NCI-H510A treated with DMSO at 0.1 percent for 48 hours (cell line): ENCODE results near the gene FKBP8.
"Not testable (repeated sequence)": the region's sequence is repeated elsewhere in the genome, so short reads cannot be mapped to it uniquely, and the experiment has no call there.

ENCODE experiments used
- DNase-seq: peaks from one replicate; lab custom pipeline; 2025; lab: John Stamatoyannopoulos, UW

FKBP8 gene

GRCh38 chr19:18558604-18559003 lies 15.2 kb upstream of the FKBP8 start:
- DNase-seq: no peak

DNA sequence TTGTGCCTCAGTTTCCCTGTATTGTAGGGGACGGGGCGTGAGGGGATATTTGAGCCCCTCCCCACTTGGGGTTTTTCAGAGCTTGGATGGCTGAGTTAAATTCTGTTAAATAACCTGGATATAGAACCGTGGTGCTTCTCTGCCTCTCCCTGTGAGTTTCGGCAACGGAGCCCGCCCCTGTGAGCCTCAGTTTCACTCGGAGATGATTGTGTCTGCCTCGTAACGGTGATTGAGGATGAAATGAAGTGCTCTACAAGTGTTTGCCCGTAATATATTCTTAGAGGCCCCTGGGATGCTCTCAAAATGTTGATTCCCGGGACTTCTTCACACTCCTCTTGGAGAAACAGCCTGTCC lies 14.8 kb upstream of the FKBP8 start:
- DNase-seq: peak; percentile 8

GRCh38 chr19:18557411-18558201 lies 14.2 kb upstream of the FKBP8 start, which contains the start of gene KXD1:
KXD1 (plus strand) TSS chr19:18557870; CDS start chr19:18562057, 4,187 bp downstream.
- peak; percentile 90 for DNase-seq

GRCh38 chr19:18551631-18552030 lies 8.3 kb upstream of the FKBP8 start:
- no peak for DNase-seq

- DNase-seq: peak; percentile 64
These were observed 572 bp upstream of the FKBP8 start for GRCh38 chr19:18543814-18544475.

GRCh38 chr19:18541992-18542940 lies 1.1 kb downstream of the FKBP8 start:
- no peak for DNase-seq

DNA sequence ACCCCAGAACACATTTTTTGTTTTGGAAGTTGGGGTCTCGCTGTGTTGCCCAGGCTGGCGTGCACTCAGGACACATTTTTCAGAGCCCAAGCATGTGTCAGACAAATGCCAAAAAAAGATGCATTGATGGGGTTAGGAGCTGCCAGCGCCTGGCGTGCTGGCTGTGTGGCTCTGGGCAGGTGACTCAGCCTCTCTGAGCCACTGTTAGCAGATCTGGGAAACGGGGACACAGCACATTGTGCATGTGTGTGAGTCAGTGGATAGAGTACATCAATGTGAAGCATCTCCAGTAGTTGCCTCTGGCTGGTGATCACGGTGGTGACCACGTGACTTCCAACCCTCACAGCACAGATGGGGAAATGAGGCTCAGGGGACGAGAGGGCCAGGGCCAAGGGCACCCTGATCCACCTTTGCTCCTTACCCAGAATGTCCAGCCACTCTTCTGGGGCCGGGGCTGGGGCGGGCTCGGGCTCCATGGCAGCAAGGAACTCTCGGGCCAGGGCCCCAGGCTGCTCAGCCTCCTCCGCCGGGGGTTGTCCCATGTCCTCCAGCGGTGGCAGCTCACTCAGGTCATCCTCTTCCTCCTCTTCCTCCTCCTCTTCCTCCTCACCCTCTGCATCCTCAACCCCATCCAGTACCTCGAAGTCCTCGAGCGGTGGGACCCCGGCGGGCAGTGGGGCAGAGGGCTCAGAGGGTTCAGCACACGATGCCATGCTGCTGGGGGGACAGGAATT lies 1.9 kb downstream of the FKBP8 start:
- no peak for DNase-seq

GRCh38 chr19:18540200-18540599 lies 3.2 kb downstream of the FKBP8 start:
- not testable (repeated sequence) for DNase-seq

GRCh38 chr19:18539372-18539771 lies 4.0 kb downstream of the FKBP8 start:
- no peak for DNase-seq

- DNase-seq: no peak
These were observed 5.3 kb downstream of the FKBP8 start for GRCh38 chr19:18538115-18538514.

GRCh38 chr19:18537431-18537830 lies 5.9 kb downstream of the FKBP8 start:
- no peak for DNase-seq

GRCh38 chr19:18536475-18536874 lies 6.9 kb downstream of the FKBP8 start:
- no peak for DNase-seq

DNA sequence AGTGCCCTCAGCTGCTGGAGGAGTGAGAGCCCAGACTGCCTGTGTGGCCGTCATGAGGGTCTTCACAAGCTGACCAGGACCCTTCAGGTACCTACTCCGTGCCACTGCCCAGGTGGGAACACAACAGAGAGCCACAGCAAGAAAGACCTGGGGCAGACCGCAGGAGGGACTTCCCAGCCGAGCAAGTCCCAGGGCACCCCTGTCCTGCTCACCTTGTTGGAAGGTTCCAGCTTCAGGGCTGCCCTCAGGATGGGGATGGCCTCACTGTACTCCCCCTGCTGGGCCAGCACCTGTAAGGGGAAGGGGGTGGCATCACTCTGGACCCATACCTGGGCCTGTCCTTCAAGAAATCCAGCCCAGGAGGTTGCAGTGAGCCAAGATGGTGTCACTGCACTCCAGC lies 10.3 kb downstream of the FKBP8 start:
- DNase-seq: no peak

- DNase-seq: no peak
These were observed 11.0 kb downstream of the FKBP8 start for GRCh38 chr19:18532168-18532890.

GRCh38 chr19:18531485-18531884 lies 11.9 kb downstream of the FKBP8 start:
- no peak for DNase-seq

DNA sequence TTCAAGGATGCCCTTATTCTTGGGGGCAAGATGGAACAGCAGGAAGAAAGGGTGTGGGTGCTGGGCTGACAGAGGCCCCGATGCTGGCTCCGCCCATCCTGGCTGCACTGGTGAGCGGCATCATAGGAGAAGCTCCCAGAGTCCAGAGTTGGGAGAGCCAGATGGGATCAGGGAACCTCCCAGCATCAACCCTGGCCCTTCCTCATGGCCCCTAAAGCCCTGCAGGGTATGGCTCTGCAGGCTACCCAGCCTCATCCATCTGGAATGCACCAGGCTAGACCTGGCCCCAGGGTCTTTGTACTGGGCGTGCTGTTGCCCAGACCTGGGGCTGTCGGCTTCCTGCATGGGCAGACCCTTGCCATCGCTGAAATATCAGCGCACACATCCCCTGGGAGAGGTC lies 13.6 kb downstream of the FKBP8 start:
- DNase-seq: no peak

GRCh38 chr19:18526316-18526715 lies 17.1 kb downstream of the FKBP8 start:
- DNase-seq: no peak

GRCh38 chr19:18523841-18524240 lies 19.5 kb downstream of the FKBP8 start:
- DNase-seq: peak; percentile 4

DNA sequence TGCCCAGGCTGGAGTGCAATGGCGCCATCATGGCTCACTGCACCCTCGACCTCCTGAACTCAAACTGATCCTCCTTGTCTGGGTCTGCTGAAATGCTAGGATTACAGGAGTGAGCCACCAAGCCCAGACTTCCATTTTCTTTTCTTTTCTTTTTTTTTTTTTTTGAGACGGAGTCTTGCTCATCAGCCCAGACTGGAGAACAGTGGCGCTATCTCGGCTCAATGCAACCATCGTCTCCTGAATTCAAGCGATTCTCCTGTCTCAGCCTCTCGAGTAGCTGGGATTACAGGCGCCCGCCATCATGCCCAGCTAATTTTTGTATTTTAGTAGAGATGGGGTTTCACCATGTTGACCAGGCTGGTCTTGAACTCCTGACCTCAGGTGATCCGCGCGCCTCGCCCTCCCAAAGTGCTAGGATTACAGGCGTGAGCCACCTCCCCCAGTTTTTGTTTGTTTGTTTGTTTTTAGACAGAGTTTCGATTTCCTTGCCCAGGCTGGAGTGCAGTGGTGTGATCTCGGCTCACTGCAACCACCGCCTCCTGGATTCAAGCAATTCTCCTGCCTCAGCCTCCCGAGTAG lies 20.4 kb downstream of the FKBP8 start:
- DNase-seq: not testable (repeated sequence)

- peak; percentile 98 for DNase-seq
These were observed 21.1 kb downstream of the FKBP8 start for GRCh38 chr19:18522124-18522861.
